PC-3 (cell line): Measurements from ENCODE around the gene RNU6-1. TPM values are rescaled to one million over a fixed set of nuclear protein-coding genes. Genes with fewer than 3 reads are reported as not detected.

ENCODE experiments used
- ATAC-seq: fragments of 200-7000 bp; cut with Tn5 transposase; 2 replicates; pipeline ENCODE4 v1.9.1; 2020; ENCODE audit warnings: mild to moderate bottlenecking, moderate library complexity
- BruUV-seq: library from RNA; stranded (reverse); fragments of 400-500 nt; replicated peaks from 2 replicates; lab custom pipeline; 2021; lab: Mats Ljungman, UMichigan
- CTCF ChIA-PET: fragments of 300-600 bp; sonication (Branson Sonifier 250); formaldehyde crosslinking; loops from one replicate; lab custom pipeline; 2022; ENCODE audit warnings: antibody characterized with exemption; lab: Charles Lee
- POLR2A ChIA-PET: fragments of 300-600 bp; sonication (Branson Sonifier 250); formaldehyde crosslinking; loops from one replicate; lab custom pipeline; 2022; ENCODE audit warnings: antibody characterized with exemption; ENCODE audit not compliant: unreplicated experiment; lab: Charles Lee
- DNase-seq: peaks from one replicate; pipeline ENCODE4 v3.0.0-alpha.2; 2015
- H2AFZ ChIP-seq: fragments of 300-600 bp; sonication (generic); 2 replicates; pipeline ENCODE4 v1.6.0; 2016; ENCODE audit warnings: antibody characterized with exemption, low read length
- H3F3A ChIP-seq: fragments of 300-600 bp; sonication (generic); one replicate; pipeline ENCODE4 v1.6.0; 2017; ENCODE audit warnings: antibody characterized with exemption, low read length, control low read depth, mild to moderate bottlenecking; ENCODE audit not compliant: unreplicated experiment
- H3K27ac ChIP-seq: fragments of 300-600 bp; sonication (generic); 2 replicates; pipeline ENCODE4 v1.5.1; 2016; ENCODE audit warnings: mild to moderate bottlenecking, low read length
- H3K27me3 ChIP-seq: fragments of 300-600 bp; sonication (generic); 2 replicates; pipeline ENCODE4 v1.6.1; 2016; ENCODE audit warnings: low read length, mixed read lengths
- H3K36me3 ChIP-seq: fragments of 300-600 bp; sonication (generic); 2 replicates; pipeline ENCODE4 v1.6.1; 2016; ENCODE audit warnings: low read depth, mixed run types, low read length, mixed read lengths
- H3K4me1 ChIP-seq: fragments of 300-600 bp; sonication (generic); 2 replicates; pipeline ENCODE4 v1.5.1; 2016; ENCODE audit warnings: low read length; ENCODE audit not compliant: insufficient read depth
- H3K4me2 ChIP-seq: fragments of 300-600 bp; sonication (generic); 2 replicates; pipeline ENCODE4 v1.6.0; 2016; ENCODE audit warnings: low read length
- H3K4me3 ChIP-seq: fragments of 300-600 bp; sonication (generic); 2 replicates; pipeline ENCODE4 v1.5.1; 2016; ENCODE audit warnings: mild to moderate bottlenecking, low read length, mixed read lengths
- H3K79me2 ChIP-seq: fragments of 300-600 bp; sonication (generic); 2 replicates; pipeline ENCODE4 v1.6.1; 2017; ENCODE audit warnings: low read length, mixed read lengths
- H3K9ac ChIP-seq: fragments of 300-600 bp; sonication (generic); 2 replicates; pipeline ENCODE4 v1.6.0; 2016; ENCODE audit warnings: mild to moderate bottlenecking, low read length
- H3K9me2 ChIP-seq: fragments of 300-600 bp; sonication (generic); replicated peaks from 2 replicates; pipeline ENCODE4 v1.6.1; 2016; ENCODE audit warnings: mixed run types, low read length, mixed read lengths
- H3K9me3 ChIP-seq: fragments of 300-600 bp; sonication (generic); 2 replicates; pipeline ENCODE4 v1.6.1; 2016; ENCODE audit warnings: low read length, mixed read lengths
- H4K20me1 ChIP-seq: fragments of 300-600 bp; sonication (generic); 2 replicates; pipeline ENCODE4 v1.6.1; 2016; ENCODE audit warnings: low read length, mixed read lengths
- CTCF ChIP-seq: fragments of 300-600 bp; sonication (generic); conservative IDR thresholded peaks from 2 replicates; pipeline ENCODE4 v1.5.1; 2017; ENCODE audit warnings: antibody characterized with exemption, low read depth, mild to moderate bottlenecking, low read length
- EZH2 ChIP-seq: fragments of 300-600 bp; sonication (generic); IDR thresholded peaks from one replicate; pipeline ENCODE4 v1.6.1; 2017; ENCODE audit warnings: antibody characterized with exemption, mild to moderate bottlenecking, low read length; ENCODE audit not compliant: unreplicated experiment
- EZH2phosphoT487 ChIP-seq: fragments of 300-600 bp; sonication (generic); IDR thresholded peaks from 2 replicates; pipeline ENCODE4 v1.6.1; 2018; ENCODE audit warnings: mild to moderate bottlenecking, antibody characterized with exemption, low read length, borderline replicate concordance
- intact Hi-C: fragments of 100-400 bp; cut with micrococcal nuclease; formaldehyde crosslinking; loops from 2 replicates; pipeline ENCODE4 v1.9.0; 2023
- total RNA-seq: library from RNA; depleted of rRNA; stranded (reverse); fragments of >200 nt; gene quantifications from 2 replicates; pipeline ENCODE4 v1.2.3, GENCODE V29; 2014

RNU6-1 gene
- total RNA-seq, 1 experiment from 2014 or later = not detected

- H3K9ac ChIP-seq = no peak overlapping the region
- no peak overlapping the region for H3K4me3 ChIP-seq
- no peaks in the 10 kb centered on the region for H3K36me3 ChIP-seq
- POLR2A ChIA-PET = no interaction called here
- intact Hi-C loops = no loop called here
- H3K27me3 ChIP-seq = no peaks in the 10 kb centered on the region
- no TSS peak for BruUV-seq
- CTCF ChIA-PET = no interaction called here
- peak; percentile 20 for DNase-seq
- H3K4me2 ChIP-seq = peak overlapping the region; percentile 46; the same call in 1 of the 2 replicates
- no peaks in the 10 kb centered on the region for H4K20me1 ChIP-seq
- H3K79me2 ChIP-seq = no peaks in the 10 kb centered on the region
- no peaks in the 10 kb centered on the region for H3K9me3 ChIP-seq
- peaks cover 18% of the 10 kb centered on the region for H3K4me1 ChIP-seq
- 0 out of 2 replicates have a peak overlapping the region, but pooled peaks have one; percentile 13 for H2AFZ ChIP-seq
- no peaks in the 10 kb centered on the region for H3F3A ChIP-seq
- H3K9me2 ChIP-seq = no peaks in the 10 kb centered on the region
- ATAC-seq = peak; percentile 29
- H3K27ac ChIP-seq = peak overlapping the region; percentile 50; the same call in 1 of the 2 replicates
- no peak for TF ChIP-seq EZH2
- TF ChIP-seq CTCF = no peak
- TF ChIP-seq EZH2phosphoT487 = no peak
Observed at GRCh38 chr15:67859331-67859946, 19.6 kb upstream of the RNU6-1 start.

GRCh38 chr15:67857220-67857619 lies 17.4 kb upstream of the RNU6-1 start:
- Histone ChIP-seq H3K27me3 (no peaks in the 10 kb centered on the region), H2AFZ (no peak overlapping the region)
- POLR2A ChIA-PET = no interaction called here

More at GRCh38 chr15:67857220-67857619, 17.4 kb upstream of the RNU6-1 start:
- no peaks in the 10 kb centered on the region for H4K20me1 ChIP-seq
- DNase-seq (no peak), ATAC-seq (no peak)
- CTCF ChIA-PET = no interaction called here
- intact Hi-C loops = no loop called here
- no peak overlapping the region for H3K4me3 ChIP-seq
- H3K9me3 ChIP-seq = no peaks in the 10 kb centered on the region
- H3K36me3 ChIP-seq = no peaks in the 10 kb centered on the region
- H3K9me2 ChIP-seq = no peaks in the 10 kb centered on the region
- H3K4me1 ChIP-seq = peaks cover 15% of the 10 kb centered on the region
- no TSS peak for BruUV-seq
- H3K9ac ChIP-seq = no peak overlapping the region
- TF ChIP-seq EZH2 (no peak), EZH2phosphoT487 (no peak), CTCF (no peak)
- no peaks in the 10 kb centered on the region for H3F3A ChIP-seq
- H3K4me2 ChIP-seq = no peak overlapping the region
- no peak overlapping the region for H3K27ac ChIP-seq
- H3K79me2 ChIP-seq = no peaks in the 10 kb centered on the region
